ENCODE data around the gene ANO9.
"Not testable (repeated sequence)": the region's sequence is repeated elsewhere in the genome, so short reads cannot be mapped to it uniquely, and the experiment has no call there.

The ANO9 gene

DNA sequence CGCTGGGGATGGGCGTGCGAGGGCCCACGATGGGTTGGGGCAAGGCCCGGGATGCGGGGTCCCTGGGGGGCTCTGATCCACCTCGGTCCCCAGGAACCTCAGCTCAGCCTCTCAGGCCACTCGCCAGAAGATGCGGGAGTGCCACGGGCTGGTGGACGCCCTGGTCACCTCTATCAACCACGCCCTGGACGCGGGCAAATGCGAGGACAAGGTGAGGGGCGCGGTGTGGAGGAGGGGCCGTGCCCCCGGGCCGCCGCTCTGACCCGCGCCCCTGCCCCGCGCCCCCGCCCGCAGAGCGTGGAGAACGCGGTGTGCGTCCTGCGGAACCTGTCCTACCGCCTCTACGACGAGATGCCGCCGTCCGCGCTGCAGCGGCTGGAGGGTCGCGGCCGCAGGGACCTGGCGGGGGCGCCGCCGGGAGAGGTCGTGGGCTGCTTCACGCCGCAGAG, 41.5 kb downstream of the ANO9 start:
- DNase-seq (ENCODE audit: low spot score), result no peak

GRCh38 chr11:399731-400211, 42.0 kb downstream of the ANO9 start:
- DNase-seq (ENCODE audit: low spot score), result no peak

DNA sequence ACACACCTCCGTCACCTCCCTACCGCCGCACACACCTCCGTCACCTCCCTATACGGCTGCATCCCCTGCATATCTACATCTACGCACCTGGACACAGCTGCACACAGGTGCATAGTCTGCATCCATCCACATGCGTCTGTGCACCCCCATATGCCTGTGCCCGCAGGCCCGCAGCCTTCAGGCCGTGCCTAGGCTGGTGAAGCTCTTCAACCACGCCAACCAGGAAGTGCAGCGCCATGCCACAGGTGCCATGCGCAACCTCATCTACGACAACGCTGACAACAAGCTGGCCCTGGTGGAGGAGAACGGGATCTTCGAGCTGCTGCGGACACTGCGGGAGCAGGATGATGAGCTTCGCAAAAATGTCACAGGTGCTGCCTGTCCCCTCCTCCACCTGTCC, 43.0 kb downstream of the ANO9 start:
- no peak for DNase-seq (ENCODE audit: low spot score)

DNA sequence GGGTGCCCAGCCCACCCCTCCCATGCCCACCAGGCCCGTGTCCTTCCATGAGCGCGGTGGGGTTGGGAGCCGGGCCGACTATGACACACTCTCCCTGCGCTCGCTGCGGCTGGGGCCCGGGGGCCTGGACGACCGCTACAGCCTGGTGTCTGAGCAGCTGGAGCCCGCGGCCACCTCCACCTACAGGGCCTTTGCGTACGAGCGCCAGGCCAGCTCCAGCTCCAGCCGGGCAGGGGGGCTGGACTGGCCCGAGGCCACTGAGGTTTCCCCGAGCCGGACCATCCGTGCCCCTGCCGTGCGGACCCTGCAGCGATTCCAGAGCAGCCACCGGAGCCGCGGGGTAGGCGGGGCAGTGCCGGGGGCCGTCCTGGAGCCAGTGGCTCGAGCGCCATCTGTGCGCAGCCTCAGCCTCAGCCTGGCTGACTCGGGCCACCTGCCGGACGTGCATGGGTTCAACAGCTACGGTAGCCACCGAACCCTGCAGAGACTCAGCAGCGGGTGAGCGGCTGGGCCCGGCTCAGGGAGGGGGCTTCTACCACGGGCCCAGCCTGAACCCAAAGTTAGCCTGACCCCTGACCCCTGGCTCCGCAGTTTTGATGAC, 44.8 kb downstream of the ANO9 start:
- peak; percentile 58 for DNase-seq (ENCODE audit: low spot score)

DNA sequence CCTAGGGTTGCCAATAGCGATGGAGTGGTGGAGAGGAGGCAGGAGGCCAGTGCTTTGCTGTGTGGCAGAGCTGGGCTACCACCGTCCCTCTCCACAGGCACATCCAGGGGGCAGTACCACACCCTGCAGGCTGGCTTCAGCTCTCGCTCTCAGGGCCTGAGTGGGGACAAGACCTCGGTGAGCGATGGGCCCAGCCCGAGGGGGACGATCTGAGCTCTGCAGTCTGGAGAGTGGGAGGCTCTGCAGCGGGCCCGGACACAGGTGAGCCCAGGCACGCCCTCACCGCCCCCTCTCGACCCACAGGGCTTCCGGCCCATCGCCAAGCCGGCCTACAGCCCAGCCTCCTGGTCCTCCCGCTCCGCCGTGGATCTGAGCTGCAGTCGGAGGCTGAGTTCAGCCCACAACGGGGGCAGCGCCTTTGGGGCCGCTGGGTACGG, 45.3 kb downstream of the ANO9 start:
- no peak for DNase-seq (ENCODE audit: low spot score)

GRCh38 chr11:395866-396265, 45.9 kb downstream of the ANO9 start:
- no peak for DNase-seq (ENCODE audit: low spot score)

DNA sequence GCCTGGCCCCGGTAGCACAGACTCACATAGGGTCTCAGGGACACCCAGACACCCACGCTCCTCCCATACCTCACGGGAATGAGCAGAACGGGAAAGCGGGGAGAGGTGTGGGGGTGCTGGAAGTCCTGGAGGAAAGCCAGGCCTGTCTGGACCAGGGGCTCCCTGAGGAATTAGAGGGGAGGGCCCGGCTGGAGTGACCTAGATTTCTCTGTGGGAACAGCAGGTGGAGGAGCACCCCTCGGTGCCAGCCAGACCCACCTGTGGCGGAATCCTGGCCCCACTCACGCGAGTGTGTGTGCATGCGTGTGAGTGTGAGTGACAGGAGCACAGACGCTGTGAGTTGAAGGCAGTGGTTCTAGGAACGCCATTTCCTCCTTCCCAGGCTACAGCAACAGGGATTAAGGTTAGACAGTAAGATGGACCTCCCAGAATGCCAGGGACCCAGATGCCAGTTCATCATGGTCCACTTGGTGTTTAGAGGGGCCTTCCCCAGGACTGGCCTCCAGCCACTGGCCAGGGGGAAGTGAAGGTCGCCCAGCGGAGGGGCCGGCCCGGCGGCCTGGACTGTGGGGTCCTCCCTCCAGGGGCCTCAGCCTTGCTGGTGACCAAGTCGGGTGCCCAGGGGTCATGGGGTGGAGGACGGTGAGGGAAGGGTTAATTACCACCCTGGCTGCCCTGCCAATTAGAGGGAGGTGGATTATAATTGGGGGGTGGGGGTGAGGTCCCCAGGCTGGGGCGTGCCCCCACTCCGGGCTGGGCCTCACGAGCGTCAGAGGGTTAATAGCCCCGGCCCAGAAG, 46.8 kb downstream of the ANO9 start:
- no peak for DNase-seq (ENCODE audit: low spot score)

- no peak for DNase-seq (ENCODE audit: low spot score)
Measured at GRCh38 chr11:394034-394857, 47.6 kb downstream of the ANO9 start, which contains the start of gene PKP3. TSS of gene PKP3 (plus strand) at chr11:394209. CDS start at chr11:394293, 84 bp downstream.

DNA sequence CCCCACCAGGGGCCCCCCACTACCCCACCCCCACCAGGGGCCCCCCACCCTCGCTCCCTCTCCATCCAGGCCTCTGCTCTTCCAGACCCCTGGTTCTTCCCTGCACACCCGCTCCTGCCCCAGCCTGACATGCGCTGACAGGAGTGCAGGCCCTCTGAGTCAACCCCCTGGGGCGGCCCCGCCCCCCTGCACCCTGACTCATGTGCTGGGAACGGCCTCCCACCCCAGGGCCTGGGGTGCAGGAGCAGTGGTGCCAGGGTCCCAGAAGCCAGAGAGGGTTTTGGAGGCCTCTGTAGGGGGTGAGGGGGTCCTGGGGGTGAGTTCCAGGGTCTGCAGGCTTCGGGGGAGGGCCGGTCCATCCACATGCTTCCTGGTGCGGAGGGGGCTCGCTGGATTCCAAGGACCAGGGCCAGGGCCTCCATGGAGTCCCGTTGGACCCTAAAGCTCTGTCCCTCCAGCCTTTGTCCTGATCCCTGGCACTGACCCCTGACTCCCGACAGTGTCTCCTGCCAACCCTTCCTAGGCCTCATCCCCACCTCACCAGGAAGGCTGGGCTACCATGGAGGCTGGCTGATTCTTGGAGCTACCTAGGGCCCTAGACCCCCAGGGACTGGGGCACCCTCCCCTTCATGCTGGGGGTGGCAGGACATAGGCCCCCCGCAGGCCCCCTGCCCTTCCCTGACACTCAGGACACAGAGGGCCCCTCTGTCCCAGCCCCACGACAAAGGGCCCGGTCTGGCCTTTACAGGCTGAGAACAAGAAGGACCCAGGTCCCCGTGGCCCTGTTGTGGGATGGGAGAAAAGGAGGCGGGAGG, 48.4 kb downstream of the ANO9 start:
- DNase-seq (ENCODE audit: low spot score), result no peak

DNA sequence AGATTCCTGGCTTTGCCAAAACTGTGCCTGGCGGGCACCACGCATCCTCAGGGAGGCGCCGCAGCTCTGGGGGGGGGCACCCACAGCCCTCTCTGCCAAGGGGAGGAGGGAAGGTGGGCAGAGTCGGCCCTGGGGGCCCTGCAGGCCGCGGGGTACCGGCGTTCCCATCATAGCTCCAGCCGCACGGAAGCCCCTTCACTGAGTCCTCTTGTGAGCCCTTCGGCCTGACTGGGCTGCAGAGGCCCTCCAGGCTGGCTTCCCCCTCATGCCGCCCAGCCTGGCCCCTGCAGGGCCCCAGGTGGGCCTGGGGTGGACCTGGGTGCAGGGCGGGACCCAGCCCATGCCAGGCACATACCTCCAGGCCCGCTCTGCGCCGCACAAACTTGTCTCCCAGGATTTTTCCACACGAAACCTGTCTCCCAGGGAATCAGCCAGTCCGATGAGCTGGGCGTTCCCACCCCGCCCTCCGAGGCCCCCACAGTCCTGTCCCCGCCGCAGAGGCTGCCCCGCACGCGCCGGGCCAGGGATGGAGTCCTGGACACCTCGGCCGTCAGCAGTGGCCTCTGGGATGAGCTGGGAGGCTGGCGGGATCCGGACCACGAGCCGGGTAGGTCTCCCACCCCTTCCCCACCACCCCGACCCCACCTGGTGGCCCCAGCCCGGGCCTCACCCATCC, 49.6 kb downstream of the ANO9 start:
- no peak for DNase-seq (ENCODE audit: low spot score)

DNA sequence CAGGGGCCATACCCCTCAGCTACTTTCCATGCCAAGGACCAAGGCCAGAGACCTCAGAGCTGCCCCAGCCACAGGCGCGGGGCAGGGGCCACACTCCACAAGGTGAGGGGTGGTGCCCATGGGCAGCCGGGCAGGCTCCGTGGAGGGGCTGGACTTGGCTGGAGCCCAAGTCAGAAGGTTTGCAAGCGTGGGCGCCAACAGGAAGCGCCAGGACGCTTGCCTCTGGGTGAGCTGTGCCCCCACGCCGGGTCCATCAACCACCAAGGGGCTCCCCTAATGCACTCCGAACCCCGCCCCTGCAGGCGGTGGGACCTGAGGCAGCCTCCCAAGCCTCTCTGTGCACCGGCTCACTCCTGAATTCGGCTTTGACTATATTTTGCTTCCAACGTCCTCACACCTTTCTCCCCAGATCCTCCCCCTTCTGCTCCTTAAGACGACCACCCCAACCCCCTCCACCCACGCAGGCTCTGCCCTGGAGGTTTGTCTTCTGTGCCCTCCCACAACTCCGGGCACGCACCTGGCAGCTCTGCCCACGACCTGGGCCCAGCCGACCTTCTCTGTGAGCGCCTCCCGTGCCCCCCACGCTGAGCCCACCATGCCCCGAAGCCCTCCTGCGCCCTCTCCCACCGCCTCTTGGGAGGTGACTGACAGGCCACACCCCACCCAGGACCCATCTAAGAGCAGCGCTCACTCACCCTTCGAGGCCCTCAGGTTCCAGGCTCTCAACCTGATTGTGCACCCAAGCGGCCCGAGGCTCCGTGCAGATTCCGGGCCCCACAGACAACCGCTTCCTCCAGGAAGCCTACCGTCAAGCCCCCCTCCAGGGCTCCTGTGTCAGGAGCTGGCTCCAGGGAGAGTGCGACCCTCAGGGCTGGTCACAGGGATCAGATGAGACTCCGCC, 50.4 kb downstream of the ANO9 start:
- DNase-seq (ENCODE audit: low spot score), result no peak

DNA sequence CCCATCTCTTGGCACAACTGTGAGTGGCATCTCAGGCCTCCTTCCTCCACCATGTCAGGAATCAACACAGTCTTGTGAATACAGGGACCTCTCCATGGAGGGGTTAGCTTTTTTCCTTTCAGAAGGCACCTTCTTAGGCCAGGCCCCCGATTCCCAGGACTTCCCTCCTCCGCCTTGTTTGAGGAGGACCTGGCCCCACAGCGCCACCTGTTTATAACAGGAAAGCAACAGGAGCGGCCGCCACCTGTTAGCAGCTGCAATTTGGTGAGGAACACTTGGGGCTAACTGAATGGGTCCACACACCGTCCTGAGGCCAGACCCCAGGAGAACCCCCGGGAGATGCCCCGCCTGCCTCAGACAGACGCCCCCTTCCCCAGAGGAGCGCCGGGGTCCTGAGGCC, 51.6 kb downstream of the ANO9 start:
- DNase-seq (ENCODE audit: low spot score), result no peak

GRCh38 chr11:389369-389768, 52.4 kb downstream of the ANO9 start:
- DNase-seq (ENCODE audit: low spot score), result not testable (repeated sequence)

- DNase-seq (ENCODE audit: low spot score), result no peak
Measured at GRCh38 chr11:387193-387793, 54.5 kb downstream of the ANO9 start.

- no peak for DNase-seq (ENCODE audit: low spot score)
Measured at GRCh38 chr11:386483-386882, 55.3 kb downstream of the ANO9 start.

DNA sequence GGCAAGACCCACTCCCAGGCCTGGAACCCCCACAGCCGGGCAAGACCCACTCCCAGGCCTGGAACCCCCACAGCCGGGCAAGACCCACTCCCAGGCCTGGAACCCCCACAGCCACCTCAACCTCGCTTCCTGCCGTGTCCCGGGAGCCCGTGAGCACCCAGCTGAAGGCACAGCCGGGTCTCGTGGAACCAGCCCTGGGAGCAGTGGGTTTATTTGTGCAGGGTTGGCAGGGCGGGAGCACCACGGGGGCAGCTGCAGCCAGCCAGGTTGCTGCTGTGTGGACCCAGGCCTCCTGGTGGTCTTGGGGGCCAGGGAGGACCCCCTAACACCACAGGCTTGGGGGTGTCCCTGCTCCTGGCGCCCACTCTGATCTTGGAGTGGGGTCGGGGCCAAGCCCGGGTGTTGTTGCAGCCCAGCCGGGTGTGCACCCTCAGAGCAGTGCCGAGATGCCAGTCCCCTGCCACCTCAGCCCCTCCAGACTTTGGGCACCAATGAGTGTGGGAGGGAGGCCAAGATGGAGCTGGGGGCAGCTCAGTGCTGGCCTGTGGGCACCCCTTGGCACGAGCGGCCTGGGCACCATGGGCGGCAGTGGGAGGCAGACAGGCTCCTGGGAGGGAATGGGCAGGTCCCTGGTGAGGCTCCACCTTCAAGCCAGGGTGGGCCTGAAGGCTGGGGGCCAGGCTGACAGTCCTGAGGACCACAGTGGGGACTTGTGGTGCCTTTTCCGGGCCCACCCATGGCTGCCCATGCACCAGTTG, 56.0 kb downstream of the ANO9 start:
- no peak for DNase-seq (ENCODE audit: low spot score)

DNA sequence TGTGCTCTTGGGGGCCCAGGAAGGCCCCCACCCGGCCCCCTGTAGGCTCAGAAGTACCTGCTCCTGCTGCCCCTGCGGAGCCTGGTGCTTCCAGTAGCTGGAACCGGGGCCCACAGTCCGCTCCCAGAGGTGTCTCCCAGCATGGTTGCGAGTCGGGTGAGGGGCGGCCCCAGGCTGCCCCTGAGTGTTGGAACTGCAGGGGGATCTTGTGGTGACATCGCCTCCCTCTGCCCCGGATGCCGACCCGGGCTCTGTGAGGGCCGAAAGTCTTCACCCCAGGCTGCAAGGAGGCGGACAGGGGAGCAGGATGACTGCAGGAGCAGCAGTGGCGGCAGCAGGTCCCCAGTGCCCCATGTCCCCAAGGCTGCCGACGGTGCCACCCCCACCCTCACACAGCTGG, 57.3 kb downstream of the ANO9 start:
- DNase-seq (ENCODE audit: low spot score), result no peak

DNA sequence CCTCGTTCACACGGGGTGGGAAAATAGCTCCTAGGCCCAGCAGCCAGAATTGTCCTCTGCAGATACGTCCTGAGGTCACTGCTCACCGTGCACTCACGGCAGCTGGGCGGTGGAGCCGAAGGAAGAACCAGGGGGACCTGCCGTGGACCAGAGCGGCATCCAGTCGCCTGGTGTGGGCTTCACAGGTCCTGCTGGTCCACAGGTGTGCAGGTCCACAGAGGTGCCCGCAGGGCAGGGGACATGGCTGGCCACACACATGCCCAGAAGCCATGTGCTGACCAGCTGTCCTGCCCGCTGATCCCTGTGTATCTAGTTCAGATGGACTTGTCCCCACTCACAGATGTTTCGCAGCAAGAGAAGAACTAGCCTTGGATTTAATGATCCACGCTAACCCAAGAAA, 58.4 kb downstream of the ANO9 start:
- no peak for DNase-seq (ENCODE audit: low spot score)

- DNase-seq (ENCODE audit: low spot score), result no peak
Measured at GRCh38 chr11:382081-382629, 59.7 kb downstream of the ANO9 start.
